ENCODE measurements around the gene PSMB2.
A peak's percentile ranks its signal among the peaks of the same experiment; 100 is the strongest.
"Not testable (repeated sequence)": the region's sequence is repeated elsewhere in the genome, so short reads cannot be mapped to it uniquely, and the experiment has no call there.

The PSMB2 gene

GRCh38 chr1:35585281-35585680 lies 56.0 kb downstream of the PSMB2 start:
- Histone ChIP-seq H4K20me1 (ENCODE audit: low read depth, low read length) (no peaks in the 10 kb centered on the region), H3F3A (ENCODE audit: insufficient read depth) (no peaks in the 10 kb centered on the region), H3K79me2 (ENCODE audit: insufficient read depth, low read length) (no peaks in the 10 kb centered on the region), H3K27me3 (ENCODE audit: low read length) (no peaks in the 10 kb centered on the region), H2AFZ (ENCODE audit: low read depth, low read length, severe bottlenecking) (no peak overlapping the region), H3K9me3 (ENCODE audit: insufficient read depth, low read length) (no peaks in the 10 kb centered on the region), H3K9me2 (replicated peaks; ENCODE audit: insufficient read depth, low read length) (no peaks in the 10 kb centered on the region), H3K36me3 (ENCODE audit: low read length) (no peaks in the 10 kb centered on the region), H3K9ac (ENCODE audit: low read length) (no peak overlapping the region), H3K4me2 (ENCODE audit: low read depth, low read length, poor library complexity, severe bottlenecking) (no peak overlapping the region), H3K4me3 (ENCODE audit: insufficient read depth, low read length, poor library complexity, severe bottlenecking) (no peak overlapping the region), H3K27ac (ENCODE audit: low read depth, low read length) (no peak overlapping the region)
- TF ChIP-seq CTCF (IDR thresholded peaks at IDR 0.05; ENCODE audit: insufficient read depth, low read length, poor library complexity, severe bottlenecking) (no peak), EZH2phosphoT487 (conservative IDR thresholded peaks at IDR 0.05; ENCODE audit: low read length) (no peak)

- not testable (repeated sequence) for H4K20me1 ChIP-seq (ENCODE audit: low read depth, low read length); H3K27ac ChIP-seq (ENCODE audit: low read depth, low read length); H3K9ac ChIP-seq (ENCODE audit: low read length); H3K9me3 ChIP-seq (ENCODE audit: insufficient read depth, low read length); H2AFZ ChIP-seq (ENCODE audit: low read depth, low read length, severe bottlenecking); H3F3A ChIP-seq (ENCODE audit: insufficient read depth); H3K4me2 ChIP-seq (ENCODE audit: low read depth, low read length, poor library complexity, severe bottlenecking); H3K9me2 ChIP-seq (replicated peaks; ENCODE audit: insufficient read depth, low read length); H3K4me3 ChIP-seq (ENCODE audit: insufficient read depth, low read length, poor library complexity, severe bottlenecking); H3K36me3 ChIP-seq (ENCODE audit: low read length); H3K27me3 ChIP-seq (ENCODE audit: low read length); H3K79me2 ChIP-seq (ENCODE audit: insufficient read depth, low read length)
Measured at GRCh38 chr1:35581621-35582020, 59.7 kb downstream of the PSMB2 start.

GRCh38 chr1:35580949-35581388 lies 60.4 kb downstream of the PSMB2 start:
- Histone ChIP-seq H3K9me3 (ENCODE audit: insufficient read depth, low read length) (no peaks in the 10 kb centered on the region), H3F3A (ENCODE audit: insufficient read depth) (no peaks in the 10 kb centered on the region), H3K9me2 (replicated peaks; ENCODE audit: insufficient read depth, low read length) (no peaks in the 10 kb centered on the region), H3K9ac (ENCODE audit: low read length) (no peak overlapping the region), H3K4me2 (ENCODE audit: low read depth, low read length, poor library complexity, severe bottlenecking) (no peak overlapping the region), H4K20me1 (ENCODE audit: low read depth, low read length) (no peaks in the 10 kb centered on the region), H3K79me2 (ENCODE audit: insufficient read depth, low read length) (no peaks in the 10 kb centered on the region), H3K36me3 (ENCODE audit: low read length) (no peaks in the 10 kb centered on the region), H3K27me3 (ENCODE audit: low read length) (no peaks in the 10 kb centered on the region), H3K27ac (ENCODE audit: low read depth, low read length) (no peak overlapping the region), H3K4me3 (ENCODE audit: insufficient read depth, low read length, poor library complexity, severe bottlenecking) (no peak overlapping the region), H2AFZ (ENCODE audit: low read depth, low read length, severe bottlenecking) (no peak overlapping the region)
- no peak for TF ChIP-seq EZH2phosphoT487 (conservative IDR thresholded peaks at IDR 0.05; ENCODE audit: low read length)
- TF ChIP-seq CTCF (IDR thresholded peaks at IDR 0.05; ENCODE audit: insufficient read depth, low read length, poor library complexity, severe bottlenecking) = no peak

GRCh38 chr1:35577071-35577998 lies 64.0 kb downstream of the PSMB2 start:
- TF ChIP-seq EZH2phosphoT487 (conservative IDR thresholded peaks at IDR 0.05; ENCODE audit: low read length) = no peak
- TF ChIP-seq CTCF (IDR thresholded peaks at IDR 0.05; ENCODE audit: insufficient read depth, low read length, poor library complexity, severe bottlenecking) = no peak
- Histone ChIP-seq H3K9me2 (replicated peaks; ENCODE audit: insufficient read depth, low read length) (no peaks in the 10 kb centered on the region), H3K4me2 (ENCODE audit: low read depth, low read length, poor library complexity, severe bottlenecking) (peak overlapping the region; percentile 43), H3K36me3 (ENCODE audit: low read length) (no peaks in the 10 kb centered on the region), H3K9me3 (ENCODE audit: insufficient read depth, low read length) (no peaks in the 10 kb centered on the region), H3K79me2 (ENCODE audit: insufficient read depth, low read length) (no peaks in the 10 kb centered on the region), H3K27ac (ENCODE audit: low read depth, low read length) (no peak overlapping the region), H4K20me1 (ENCODE audit: low read depth, low read length) (no peaks in the 10 kb centered on the region), H3F3A (ENCODE audit: insufficient read depth) (no peaks in the 10 kb centered on the region), H3K4me3 (ENCODE audit: insufficient read depth, low read length, poor library complexity, severe bottlenecking) (no peak overlapping the region), H2AFZ (ENCODE audit: low read depth, low read length, severe bottlenecking) (peak overlapping the region; percentile 55), H3K27me3 (ENCODE audit: low read length) (no peaks in the 10 kb centered on the region), H3K9ac (ENCODE audit: low read length) (peak overlapping the region; percentile 20; the same call in 1 of the 2 replicates)

GRCh38 chr1:35576766-35577070 lies 64.6 kb downstream of the PSMB2 start:
- H3K27ac ChIP-seq (ENCODE audit: low read depth, low read length); H3K79me2 ChIP-seq (ENCODE audit: insufficient read depth, low read length); H3K9me3 ChIP-seq (ENCODE audit: insufficient read depth, low read length); H3K4me2 ChIP-seq (ENCODE audit: low read depth, low read length, poor library complexity, severe bottlenecking); H2AFZ ChIP-seq (ENCODE audit: low read depth, low read length, severe bottlenecking); H3K4me3 ChIP-seq (ENCODE audit: insufficient read depth, low read length, poor library complexity, severe bottlenecking); H3K27me3 ChIP-seq (ENCODE audit: low read length); H3K9me2 ChIP-seq (replicated peaks; ENCODE audit: insufficient read depth, low read length); H4K20me1 ChIP-seq (ENCODE audit: low read depth, low read length); H3F3A ChIP-seq (ENCODE audit: insufficient read depth); H3K36me3 ChIP-seq (ENCODE audit: low read length); H3K9ac ChIP-seq (ENCODE audit: low read length): not testable (repeated sequence)
